Right lobe of liver (tissue), 4 donors: ENCODE measurements around the gene PSMG4.

Experiments
- POLR2A ChIP-seq: fragments of 450-650 bp; IDR thresholded peaks from one replicate; pipeline ENCODE4 v1.6.1; 2017; ENCODE audit warnings: antibody characterized with exemption, mild to moderate bottlenecking
- TF ChIP-seq, protein P1 (sequence below), 4 donors: fragments of 200-600 bp in 3 of 4; fragments of 450-650 bp in 1 of 4; IDR thresholded peaks; one replicate each; pipeline versions ENCODE4 v1.5.1 to v1.8.0; 2016 to 2022; ENCODE audit warnings: antibody characterized with exemption in 4 of 4, mild to moderate bottlenecking in 2 of 4
- donor health status: DM: no; HTN: no; CAD: no.
- donor health status: DM: no; HTN: no; CAD: no.
- donor health status: DM: no; HTN: yes; CAD: no.

DNA sequence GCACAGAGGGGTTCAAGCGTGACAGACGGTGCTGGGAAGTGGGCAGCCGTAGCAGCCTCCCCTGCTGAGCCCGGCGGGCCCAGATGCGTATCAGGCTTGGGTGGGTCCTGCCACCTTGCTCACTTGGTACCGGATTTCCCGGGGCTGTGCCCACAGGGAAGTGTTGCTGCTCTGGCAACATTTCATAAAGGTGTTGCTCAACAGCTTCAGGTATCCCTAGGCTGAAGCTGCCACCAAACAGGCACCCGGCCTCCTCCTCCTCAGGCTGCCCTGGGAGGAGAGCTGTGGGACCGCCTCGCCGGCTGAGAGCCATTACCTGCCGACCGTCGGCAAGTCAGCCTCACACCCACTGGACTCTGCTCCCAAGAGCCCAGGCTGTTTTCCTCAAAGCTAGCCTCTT, 11.5 kb downstream of the PSMG4 start:
- TF ChIP-seq, protein P1, sequence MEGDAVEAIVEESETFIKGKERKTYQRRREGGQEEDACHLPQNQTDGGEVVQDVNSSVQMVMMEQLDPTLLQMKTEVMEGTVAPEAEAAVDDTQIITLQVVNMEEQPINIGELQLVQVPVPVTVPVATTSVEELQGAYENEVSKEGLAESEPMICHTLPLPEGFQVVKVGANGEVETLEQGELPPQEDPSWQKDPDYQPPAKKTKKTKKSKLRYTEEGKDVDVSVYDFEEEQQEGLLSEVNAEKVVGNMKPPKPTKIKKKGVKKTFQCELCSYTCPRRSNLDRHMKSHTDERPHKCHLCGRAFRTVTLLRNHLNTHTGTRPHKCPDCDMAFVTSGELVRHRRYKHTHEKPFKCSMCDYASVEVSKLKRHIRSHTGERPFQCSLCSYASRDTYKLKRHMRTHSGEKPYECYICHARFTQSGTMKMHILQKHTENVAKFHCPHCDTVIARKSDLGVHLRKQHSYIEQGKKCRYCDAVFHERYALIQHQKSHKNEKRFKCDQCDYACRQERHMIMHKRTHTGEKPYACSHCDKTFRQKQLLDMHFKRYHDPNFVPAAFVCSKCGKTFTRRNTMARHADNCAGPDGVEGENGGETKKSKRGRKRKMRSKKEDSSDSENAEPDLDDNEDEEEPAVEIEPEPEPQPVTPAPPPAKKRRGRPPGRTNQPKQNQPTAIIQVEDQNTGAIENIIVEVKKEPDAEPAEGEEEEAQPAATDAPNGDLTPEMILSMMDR (IDR thresholded peaks at IDR 0.05), result no peak
- no peak for TF ChIP-seq POLR2A
